ENCODE results near the gene CYP46A1.

CYP46A1 gene

DNA sequence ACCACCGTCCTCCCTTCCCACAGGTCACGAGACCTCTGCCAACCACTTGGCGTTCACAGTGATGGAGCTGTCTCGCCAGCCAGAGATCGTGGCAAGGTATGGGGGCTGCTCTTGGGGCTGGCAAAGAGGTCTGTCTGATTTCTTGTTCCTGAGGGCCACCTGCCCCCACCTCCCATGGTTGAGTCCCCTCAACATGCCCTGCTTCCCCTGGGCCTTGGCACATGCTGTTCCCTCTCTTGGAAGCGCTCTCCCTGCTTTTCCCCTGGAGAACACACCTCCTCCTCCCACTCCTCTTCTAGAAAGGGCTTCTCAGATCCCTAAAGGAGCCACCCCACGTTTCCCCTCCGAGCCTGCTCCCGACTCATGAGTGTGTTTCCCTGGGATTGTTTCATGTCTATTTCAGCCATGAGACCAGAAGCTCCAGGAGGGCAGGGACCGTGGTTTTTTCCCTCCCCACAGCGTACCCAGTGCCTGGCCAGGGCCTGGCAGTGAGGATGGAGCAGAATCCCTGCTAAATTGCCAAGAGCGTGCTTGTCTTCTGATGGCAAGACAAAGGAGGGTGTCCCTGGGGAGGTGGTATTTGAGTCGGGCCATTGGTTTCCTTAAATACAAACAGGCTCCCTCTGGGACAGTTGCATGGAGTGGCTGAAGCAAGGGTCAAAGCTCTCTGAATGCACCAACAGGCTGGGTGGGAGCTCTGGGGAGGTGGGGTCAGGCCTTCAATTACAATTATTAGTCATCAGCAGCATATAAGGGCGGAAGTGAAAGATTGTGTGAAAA is 34.1 kb downstream of the CYP46A1 start:
- H3K27ac ChIP-seq (replicated peaks): no peak overlapping the region
- TF ChIP-seq POLR2AphosphoS5 (IDR thresholded peaks at IDR 0.05; ENCODE audit: low read depth) (no peak), SPI1 (IDR thresholded peaks at IDR 0.05; ENCODE audit: borderline replicate concordance, low read depth) (no peak)
- peaks cover 7% of the 10 kb centered on the region for H3K27me3 ChIP-seq (ENCODE audit: insufficient read depth, poor library complexity, severe bottlenecking)
- no peak overlapping the region for H3K4me3 ChIP-seq (replicated peaks; ENCODE audit: insufficient read depth, low read length)
- no peak for DNase-seq (ENCODE audit: low read depth in 1 of 2, low spot score in 1 of 2)

DNA sequence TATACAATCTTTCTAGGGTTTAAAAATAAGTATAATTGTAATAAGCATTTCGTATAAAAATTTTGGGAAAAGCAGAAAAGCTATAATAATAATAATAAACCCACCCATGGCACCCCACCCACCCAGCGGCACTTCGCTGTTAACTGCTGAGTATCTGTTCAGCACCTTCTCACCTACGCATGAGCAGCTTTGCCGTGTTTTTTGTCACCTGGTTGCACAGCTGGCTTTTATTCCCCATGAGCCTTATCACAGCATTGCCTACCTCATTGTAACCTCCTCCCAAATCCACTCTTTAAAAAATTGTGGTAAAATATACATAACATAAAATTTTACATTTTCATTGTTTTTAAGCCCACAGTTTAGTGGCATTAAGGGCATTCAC is 34.7 kb downstream of the CYP46A1 start:
- no peak for DNase-seq (ENCODE audit: low read depth in 1 of 2, low spot score in 1 of 2)
- Histone ChIP-seq H3K4me3 (replicated peaks; ENCODE audit: insufficient read depth, low read length) (no peak overlapping the region), H3K27me3 (ENCODE audit: insufficient read depth, poor library complexity, severe bottlenecking) (peaks cover 7% of the 10 kb centered on the region), H3K27ac (replicated peaks) (no peak overlapping the region)
- TF ChIP-seq, protein P1, sequence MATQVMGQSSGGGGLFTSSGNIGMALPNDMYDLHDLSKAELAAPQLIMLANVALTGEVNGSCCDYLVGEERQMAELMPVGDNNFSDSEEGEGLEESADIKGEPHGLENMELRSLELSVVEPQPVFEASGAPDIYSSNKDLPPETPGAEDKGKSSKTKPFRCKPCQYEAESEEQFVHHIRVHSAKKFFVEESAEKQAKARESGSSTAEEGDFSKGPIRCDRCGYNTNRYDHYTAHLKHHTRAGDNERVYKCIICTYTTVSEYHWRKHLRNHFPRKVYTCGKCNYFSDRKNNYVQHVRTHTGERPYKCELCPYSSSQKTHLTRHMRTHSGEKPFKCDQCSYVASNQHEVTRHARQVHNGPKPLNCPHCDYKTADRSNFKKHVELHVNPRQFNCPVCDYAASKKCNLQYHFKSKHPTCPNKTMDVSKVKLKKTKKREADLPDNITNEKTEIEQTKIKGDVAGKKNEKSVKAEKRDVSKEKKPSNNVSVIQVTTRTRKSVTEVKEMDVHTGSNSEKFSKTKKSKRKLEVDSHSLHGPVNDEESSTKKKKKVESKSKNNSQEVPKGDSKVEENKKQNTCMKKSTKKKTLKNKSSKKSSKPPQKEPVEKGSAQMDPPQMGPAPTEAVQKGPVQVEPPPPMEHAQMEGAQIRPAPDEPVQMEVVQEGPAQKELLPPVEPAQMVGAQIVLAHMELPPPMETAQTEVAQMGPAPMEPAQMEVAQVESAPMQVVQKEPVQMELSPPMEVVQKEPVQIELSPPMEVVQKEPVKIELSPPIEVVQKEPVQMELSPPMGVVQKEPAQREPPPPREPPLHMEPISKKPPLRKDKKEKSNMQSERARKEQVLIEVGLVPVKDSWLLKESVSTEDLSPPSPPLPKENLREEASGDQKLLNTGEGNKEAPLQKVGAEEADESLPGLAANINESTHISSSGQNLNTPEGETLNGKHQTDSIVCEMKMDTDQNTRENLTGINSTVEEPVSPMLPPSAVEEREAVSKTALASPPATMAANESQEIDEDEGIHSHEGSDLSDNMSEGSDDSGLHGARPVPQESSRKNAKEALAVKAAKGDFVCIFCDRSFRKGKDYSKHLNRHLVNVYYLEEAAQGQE (IDR thresholded peaks at IDR 0.05; ENCODE audit: insufficient replicate concordance, low read depth): no peak
- TF ChIP-seq, protein P2, sequence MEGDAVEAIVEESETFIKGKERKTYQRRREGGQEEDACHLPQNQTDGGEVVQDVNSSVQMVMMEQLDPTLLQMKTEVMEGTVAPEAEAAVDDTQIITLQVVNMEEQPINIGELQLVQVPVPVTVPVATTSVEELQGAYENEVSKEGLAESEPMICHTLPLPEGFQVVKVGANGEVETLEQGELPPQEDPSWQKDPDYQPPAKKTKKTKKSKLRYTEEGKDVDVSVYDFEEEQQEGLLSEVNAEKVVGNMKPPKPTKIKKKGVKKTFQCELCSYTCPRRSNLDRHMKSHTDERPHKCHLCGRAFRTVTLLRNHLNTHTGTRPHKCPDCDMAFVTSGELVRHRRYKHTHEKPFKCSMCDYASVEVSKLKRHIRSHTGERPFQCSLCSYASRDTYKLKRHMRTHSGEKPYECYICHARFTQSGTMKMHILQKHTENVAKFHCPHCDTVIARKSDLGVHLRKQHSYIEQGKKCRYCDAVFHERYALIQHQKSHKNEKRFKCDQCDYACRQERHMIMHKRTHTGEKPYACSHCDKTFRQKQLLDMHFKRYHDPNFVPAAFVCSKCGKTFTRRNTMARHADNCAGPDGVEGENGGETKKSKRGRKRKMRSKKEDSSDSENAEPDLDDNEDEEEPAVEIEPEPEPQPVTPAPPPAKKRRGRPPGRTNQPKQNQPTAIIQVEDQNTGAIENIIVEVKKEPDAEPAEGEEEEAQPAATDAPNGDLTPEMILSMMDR (IDR thresholded peaks at IDR 0.05; ENCODE audit: insufficient read depth, low read length): no peak
- TF ChIP-seq SPI1 (IDR thresholded peaks at IDR 0.05; ENCODE audit: borderline replicate concordance, low read depth): no peak
- TF ChIP-seq GABPA (IDR thresholded peaks at IDR 0.05; ENCODE audit: low read depth): no peak
- no peak for TF ChIP-seq POLR2AphosphoS5 (IDR thresholded peaks at IDR 0.05; ENCODE audit: low read depth)

DNA sequence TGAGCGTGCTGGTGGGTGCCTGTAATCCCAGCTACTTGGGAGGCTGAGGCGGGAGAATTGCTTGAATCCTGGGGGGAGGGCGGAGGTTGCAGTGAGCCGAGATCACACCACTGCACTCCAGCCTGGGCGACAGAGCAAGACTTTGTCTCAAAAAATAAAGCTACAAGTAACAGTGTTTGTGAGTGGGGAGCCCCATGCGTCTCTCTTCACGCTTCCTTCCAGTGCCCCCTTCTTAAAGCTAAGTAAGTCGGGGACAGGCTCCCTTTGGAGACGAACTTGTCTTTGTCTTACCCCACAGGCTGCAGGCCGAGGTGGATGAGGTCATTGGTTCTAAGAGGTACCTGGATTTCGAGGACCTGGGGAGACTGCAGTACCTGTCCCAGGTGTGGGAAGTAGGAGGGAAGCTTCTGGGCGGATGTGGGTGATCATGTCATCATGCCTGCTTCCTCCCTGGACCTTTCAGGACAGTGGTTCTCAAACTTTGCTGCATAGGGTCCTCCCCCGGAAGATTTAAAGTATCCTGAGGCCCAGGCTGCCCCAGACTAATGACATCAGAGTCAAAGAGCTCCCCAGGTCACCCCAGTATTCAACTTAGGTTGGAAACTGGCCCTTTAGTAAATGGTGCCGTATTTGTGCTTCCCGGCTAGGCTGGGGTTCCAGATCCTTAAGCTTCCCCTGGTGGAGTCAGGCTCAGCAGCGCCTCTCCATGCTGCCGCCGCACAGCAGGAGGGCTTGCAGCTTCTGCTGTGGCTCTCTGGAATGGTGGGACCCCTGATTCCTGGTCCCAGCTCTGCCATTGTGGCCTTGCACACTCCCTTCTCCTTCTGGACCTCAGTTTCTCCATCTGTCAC is 37.1 kb downstream of the CYP46A1 start:
- no peak overlapping the region for H3K27ac ChIP-seq (replicated peaks)
- no peak overlapping the region for H3K4me3 ChIP-seq (replicated peaks; ENCODE audit: insufficient read depth, low read length)
- no peak for DNase-seq (ENCODE audit: low read depth in 1 of 2, low spot score in 1 of 2)
- H3K27me3 ChIP-seq (ENCODE audit: insufficient read depth, poor library complexity, severe bottlenecking): peaks cover 2% of the 10 kb centered on the region
- TF ChIP-seq, protein P2 (IDR thresholded peaks at IDR 0.05; ENCODE audit: insufficient read depth, low read length): no peak
- no peak for TF ChIP-seq SPI1 (IDR thresholded peaks at IDR 0.05; ENCODE audit: borderline replicate concordance, low read depth)
- no peak for TF ChIP-seq POLR2AphosphoS5 (IDR thresholded peaks at IDR 0.05; ENCODE audit: low read depth)

GRCh38 chr14:99721792-99722516 is 37.9 kb downstream of the CYP46A1 start:
- TF ChIP-seq, protein P2 (IDR thresholded peaks at IDR 0.05; ENCODE audit: insufficient read depth, low read length): no peak
- TF ChIP-seq, protein P1 (IDR thresholded peaks at IDR 0.05; ENCODE audit: insufficient replicate concordance, low read depth): no peak
- TF ChIP-seq GABPA (IDR thresholded peaks at IDR 0.05; ENCODE audit: low read depth): no peak
- TF ChIP-seq POLR2AphosphoS5 (IDR thresholded peaks at IDR 0.05; ENCODE audit: low read depth): no peak
- TF ChIP-seq SPI1 (IDR thresholded peaks at IDR 0.05; ENCODE audit: borderline replicate concordance, low read depth): no peak
- H3K27ac ChIP-seq (replicated peaks): no peak overlapping the region
- H3K27me3 ChIP-seq (ENCODE audit: insufficient read depth, poor library complexity, severe bottlenecking): peaks cover 2% of the 10 kb centered on the region
- DNase-seq (ENCODE audit: low read depth in 1 of 2, low spot score in 1 of 2): no peak
- H3K4me3 ChIP-seq (replicated peaks; ENCODE audit: insufficient read depth, low read length): no peak overlapping the region
